BLaER1 treated with 17β-estradiol and CSF1 and Interleukin-3, amounts not matched to agents 10 nM and 100 nM (cell line): ENCODE data around the gene FOXA3.

ENCODE experiments used
- H3K27ac ChIP-seq, 11 experiments: shearing (Covaris generic); formaldehyde crosslinking; 2 replicates each; pipeline ENCODE4 v1.8.1; 2022
- H3K27me3 ChIP-seq, 11 experiments: shearing (Covaris generic); formaldehyde crosslinking; 2 replicates each; pipeline ENCODE4 v1.8.1; 2022
- H3K36me3 ChIP-seq, 11 experiments: shearing (Covaris generic); formaldehyde crosslinking; 2 replicates each; pipeline ENCODE4 v1.8.1; 2022
- H3K4me1 ChIP-seq, 10 experiments: shearing (Covaris generic); formaldehyde crosslinking; 2 replicates each; pipeline ENCODE4 v1.8.1; 2022
- H3K4me2 ChIP-seq, 11 experiments: shearing (Covaris generic); formaldehyde crosslinking; 2 replicates each; pipeline ENCODE4 v1.8.1; 2022
- H3K4me3 ChIP-seq, 10 experiments: shearing (Covaris generic); formaldehyde crosslinking; 2 replicates each; pipeline ENCODE4 v1.8.1; 2022
- H3K9ac ChIP-seq, 11 experiments: shearing (Covaris generic); formaldehyde crosslinking; 2 replicates each; pipeline ENCODE4 v1.8.1; 2022
- H3K9me3 ChIP-seq, 11 experiments: shearing (Covaris generic); formaldehyde crosslinking; replicated peaks in 1 of 11; 2 replicates each; pipeline ENCODE4 v1.8.1; 2022
- H4K20me1 ChIP-seq, 11 experiments: shearing (Covaris generic); formaldehyde crosslinking; 2 replicates each; pipeline ENCODE4 v1.8.1; 2022
- Cebpa-rat ChIP-seq, 11 experiments: shearing (Covaris generic); IDR thresholded peaks; 2 replicates each; pipeline ENCODE4 v1.8.1; 2022

Gene FOXA3

GRCh38 chr19:45882652-45883585 lies 18.8 kb downstream of the FOXA3 start:
- H3K36me3 ChIP-seq, result peaks cover 0 to 13% (median 11%) of the 10 kb centered on the region in 11 experiments; a peak in 11 of 22 replicates
- H3K9ac ChIP-seq, result peak overlapping the region in 9 of 11 experiments; percentile 23 to 67 (median 53); a peak in 14 of 22 replicates
- H3K9me3 ChIP-seq, result no peaks in the 10 kb centered on the region
- H3K27ac ChIP-seq, result peak overlapping the region in 1 of 11 experiments; percentile 17; a peak in 1 of 22 replicates
- H3K4me3 ChIP-seq, result peak overlapping the region; percentile 20 to 59 (median 46); a peak in 19 of 20 replicates
- H3K4me1 ChIP-seq, result peaks cover 35 to 71% (median 63%) of the 10 kb centered on the region in 10 experiments
- 0 out of 22 replicates have a peak, but pooled peaks cover 0 to 10% (median 0%) of the 10 kb centered on the region in 11 experiments for H3K27me3 ChIP-seq
- TF ChIP-seq Cebpa-rat (IDR thresholded peaks at IDR 0.05), result no peak
- H3K4me2 ChIP-seq, result peak overlapping the region; percentile 72 to 95 (median 88)
- H4K20me1 ChIP-seq, result peaks cover 26 to 47% (median 36%) of the 10 kb centered on the region in 11 experiments; a peak in 20 of 22 replicates

GRCh38 chr19:45883586-45883880 lies 19.4 kb downstream of the FOXA3 start:
- Histone ChIP-seq H3K27ac (no peak overlapping the region), H3K9me3 (no peaks in the 10 kb centered on the region), H3K4me2 (peak overlapping the region; percentile 90 to 100 (median 98)), H3K4me1 (peaks cover 35 to 65% (median 57%) of the 10 kb centered on the region in 10 experiments), H4K20me1 (peaks cover 26 to 47% (median 36%) of the 10 kb centered on the region in 11 experiments; a peak in 20 of 22 replicates), H3K27me3 (0 out of 22 replicates have a peak, but pooled peaks cover 0 to 9% (median 0%) of the 10 kb centered on the region in 11 experiments), H3K36me3 (peaks cover 0 to 13% (median 11%) of the 10 kb centered on the region in 11 experiments; a peak in 11 of 22 replicates), H3K4me3 (peak overlapping the region in 3 of 10 experiments; percentile 8 to 84 (median 32); a peak in 3 of 20 replicates), H3K9ac (peak overlapping the region in 10 of 11 experiments; percentile 11 to 95 (median 66); a peak in 12 of 22 replicates)
- no peak for TF ChIP-seq Cebpa-rat (IDR thresholded peaks at IDR 0.05)

GRCh38 chr19:45883881-45884681 lies 20.0 kb downstream of the FOXA3 start:
- H3K4me3 ChIP-seq, result peak overlapping the region in 7 of 10 experiments; percentile 8 to 87 (median 78); a peak in 8 of 20 replicates
- H3K27ac ChIP-seq, result no peak overlapping the region
- peaks cover 0 to 18% (median 12%) of the 10 kb centered on the region in 11 experiments; a peak in 13 of 22 replicates for H3K36me3 ChIP-seq
- H3K4me2 ChIP-seq, result peak overlapping the region; percentile 90 to 100 (median 98)
- H3K9ac ChIP-seq, result peak overlapping the region; percentile 11 to 95 (median 88); a peak in 16 of 22 replicates
- peaks cover 35 to 59% (median 52%) of the 10 kb centered on the region in 10 experiments for H3K4me1 ChIP-seq
- peaks cover 26 to 47% (median 36%) of the 10 kb centered on the region in 11 experiments; a peak in 20 of 22 replicates for H4K20me1 ChIP-seq
- 0 out of 22 replicates have a peak, but pooled peaks cover 0 to 5% (median 0%) of the 10 kb centered on the region in 11 experiments for H3K27me3 ChIP-seq
- no peaks in the 10 kb centered on the region for H3K9me3 ChIP-seq
- no peak for TF ChIP-seq Cebpa-rat (IDR thresholded peaks at IDR 0.05)

GRCh38 chr19:45884682-45885555 lies 20.8 kb downstream of the FOXA3 start:
- Histone ChIP-seq H4K20me1 (peaks cover 26 to 47% (median 36%) of the 10 kb centered on the region in 11 experiments; a peak in 20 of 22 replicates), H3K9ac (peak overlapping the region; percentile 81 to 95 (median 88)), H3K36me3 (peaks cover 0 to 26% (median 15%) of the 10 kb centered on the region in 11 experiments; a peak in 16 of 22 replicates), H3K4me1 (peaks cover 35 to 53% (median 47%) of the 10 kb centered on the region in 10 experiments), H3K4me3 (peak overlapping the region; percentile 69 to 87 (median 78)), H3K27me3 (no peaks in the 10 kb centered on the region), H3K4me2 (peak overlapping the region; percentile 90 to 100 (median 98)), H3K9me3 (no peaks in the 10 kb centered on the region), H3K27ac (peak overlapping the region; percentile 75 to 92 (median 89); a peak in 21 of 22 replicates)
- TF ChIP-seq Cebpa-rat (IDR thresholded peaks at IDR 0.05), result no peak

- Histone ChIP-seq H3K36me3 (peaks cover 0 to 32% (median 20%) of the 10 kb centered on the region in 11 experiments; a peak in 16 of 22 replicates), H3K4me1 (peaks cover 35 to 50% (median 46%) of the 10 kb centered on the region in 10 experiments), H3K27ac (peak within 1 kb of the TSS; percentile 75 to 92 (median 89)), H4K20me1 (peaks cover 26 to 47% (median 36%) of the 10 kb centered on the region in 11 experiments; a peak in 20 of 22 replicates), H3K9ac (peak within 1 kb of the TSS; percentile 81 to 95 (median 88)), H3K4me2 (peak within 1 kb of the TSS; percentile 90 to 100 (median 98)), H3K4me3 (peak within 1 kb of the TSS; percentile 69 to 87 (median 78)), H3K27me3 (no peaks in the 10 kb centered on the region), H3K9me3 (no peaks in the 10 kb centered on the region)
- peak in 7 of 11 experiments; percentile 8 to 44 (median 22); a peak in 5 of 22 replicates for TF ChIP-seq Cebpa-rat (IDR thresholded peaks at IDR 0.05)
These were observed 21.7 kb downstream of the FOXA3 start, which contains the start of gene IRF2BP1 for GRCh38 chr19:45885556-45886426. IRF2BP1 (minus strand) TSS chr19:45886141; CDS start chr19:45885774, 367 bp downstream.

GRCh38 chr19:45886427-45887199 lies 22.5 kb downstream of the FOXA3 start:
- peak overlapping the region; percentile 81 to 95 (median 88) for H3K9ac ChIP-seq
- H4K20me1 ChIP-seq, result peaks cover 26 to 43% (median 36%) of the 10 kb centered on the region in 11 experiments; a peak in 20 of 22 replicates
- H3K4me1 ChIP-seq, result peaks cover 35 to 48% (median 45%) of the 10 kb centered on the region in 10 experiments
- H3K4me3 ChIP-seq, result peak overlapping the region; percentile 69 to 87 (median 78)
- H3K27me3 ChIP-seq, result no peaks in the 10 kb centered on the region
- no peaks in the 10 kb centered on the region for H3K9me3 ChIP-seq
- H3K36me3 ChIP-seq, result peaks cover 0 to 38% (median 23%) of the 10 kb centered on the region in 11 experiments; a peak in 17 of 22 replicates
- peak overlapping the region; percentile 75 to 92 (median 89) for H3K27ac ChIP-seq
- H3K4me2 ChIP-seq, result peak overlapping the region; percentile 90 to 100 (median 98)
- TF ChIP-seq Cebpa-rat (IDR thresholded peaks at IDR 0.05), result no peak
